Measurements from ENCODE around the gene CORIN.

Gene CORIN

DNA sequence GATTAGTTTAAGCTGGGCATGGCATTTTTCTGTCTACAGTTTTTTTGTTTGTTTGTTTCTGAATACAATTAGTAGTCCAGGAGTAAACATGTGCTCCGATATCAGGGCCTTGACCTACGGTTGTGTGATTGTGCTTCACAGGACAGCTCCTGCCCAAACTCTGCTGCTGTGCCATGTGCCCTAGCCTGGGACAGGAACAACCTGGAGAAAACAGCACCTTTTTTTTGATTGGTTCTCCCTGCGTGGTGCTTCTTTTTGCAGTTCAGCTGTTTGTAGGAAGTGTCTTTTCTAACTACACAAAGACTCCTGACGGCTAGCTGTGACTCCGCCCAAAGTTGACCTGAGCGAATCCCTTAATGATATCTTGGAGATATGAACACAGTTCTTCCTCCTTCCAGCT lies 194.0 kb downstream of the CORIN start:
- DNase-seq (ENCODE audit: low spot score) = no peak

GRCh38 chr4:47642985-47643760 lies 194.7 kb downstream of the CORIN start:
- no peak for DNase-seq (ENCODE audit: low spot score)

GRCh38 chr4:47642191-47642830 lies 195.6 kb downstream of the CORIN start:
- DNase-seq (ENCODE audit: low spot score) = no peak

GRCh38 chr4:47641755-47642154 lies 196.1 kb downstream of the CORIN start:
- peak; percentile 50 for DNase-seq (ENCODE audit: low spot score)

- DNase-seq (ENCODE audit: low spot score) = no peak
Measured at GRCh38 chr4:47640911-47641310, 197.0 kb downstream of the CORIN start.

DNA sequence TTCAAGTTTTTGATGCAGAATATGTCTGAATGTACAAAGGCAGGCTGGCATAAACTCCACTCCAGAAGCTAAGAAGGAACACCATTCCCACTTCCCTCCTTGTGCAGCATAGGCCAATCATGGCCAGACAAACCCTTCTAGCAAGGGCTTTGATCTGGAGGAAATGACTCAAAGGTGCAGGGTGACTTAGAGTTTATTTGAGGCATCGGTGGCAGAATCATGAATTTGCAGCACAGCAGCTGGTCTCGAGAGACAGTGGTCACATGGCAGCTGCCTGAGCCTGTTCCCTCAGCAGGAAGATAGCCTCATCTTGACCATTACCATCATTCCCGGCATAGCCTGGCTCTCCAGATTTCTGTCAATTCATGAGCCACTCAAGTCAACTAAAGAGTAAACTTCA lies 198.3 kb downstream of the CORIN start:
- no peak for DNase-seq (ENCODE audit: low spot score)

DNA sequence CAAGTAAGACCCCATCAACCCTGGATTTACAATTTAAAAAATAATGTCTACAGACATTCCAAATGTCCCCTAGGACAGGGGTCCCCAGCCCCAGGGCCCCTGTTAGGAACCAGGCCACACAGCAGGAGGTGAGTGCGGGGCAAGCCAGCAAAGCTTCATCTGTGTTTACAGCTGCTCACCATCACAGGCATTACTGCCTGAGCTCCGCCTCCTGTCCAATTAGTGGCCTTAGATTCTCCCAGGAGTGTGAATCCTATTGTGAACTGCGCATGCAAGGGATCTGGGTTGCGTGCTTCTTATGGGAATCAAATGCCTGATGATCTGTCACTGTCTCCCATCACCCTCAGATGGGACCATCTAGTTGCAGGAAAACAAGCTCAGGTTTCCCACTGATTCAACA lies 206.7 kb downstream of the CORIN start:
- peak; percentile 74 for DNase-seq (ENCODE audit: low spot score)

DNA sequence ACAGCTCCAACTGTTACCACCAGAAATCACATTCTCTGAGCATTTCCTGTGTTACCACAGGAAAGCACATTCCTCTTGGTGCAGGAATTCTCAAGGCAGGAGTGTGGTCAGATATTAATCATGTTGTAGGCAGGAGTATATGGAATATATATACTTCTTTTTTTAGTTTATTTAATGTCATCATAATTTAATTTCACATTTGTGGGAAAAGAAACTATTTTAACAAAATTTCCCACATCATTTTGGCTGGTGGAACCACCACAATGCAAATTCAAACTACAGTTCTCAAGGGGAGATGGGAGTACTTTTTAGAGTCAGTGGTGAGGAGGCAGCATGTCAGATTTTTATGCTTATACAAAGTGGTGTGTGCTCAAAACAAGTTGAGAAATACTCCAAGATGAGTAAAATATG lies 213.8 kb downstream of the CORIN start:
- no peak for DNase-seq (ENCODE audit: low spot score)

DNA sequence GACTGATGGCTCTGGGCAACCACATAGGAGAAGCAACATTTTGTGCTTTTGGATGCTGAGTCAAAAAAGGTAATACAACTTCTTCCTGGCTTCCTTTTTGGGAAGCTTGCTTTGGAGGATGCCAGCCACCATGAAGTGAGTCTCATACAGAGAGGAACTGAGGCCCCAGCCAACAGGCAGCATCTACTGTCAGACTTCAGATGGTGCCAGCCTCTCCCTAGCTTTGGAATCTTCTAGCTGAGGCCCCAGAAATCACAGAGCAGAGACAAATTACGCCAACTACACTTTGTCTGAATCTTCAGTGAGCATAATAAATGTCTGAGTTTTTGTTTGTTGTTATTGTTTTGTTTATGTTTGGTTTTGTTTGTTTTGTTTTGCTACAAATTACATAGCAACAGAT lies 216.7 kb downstream of the CORIN start:
- no peak for DNase-seq (ENCODE audit: low spot score)

- no peak for DNase-seq (ENCODE audit: low spot score)
Measured at GRCh38 chr4:47619691-47620090, 218.2 kb downstream of the CORIN start.

GRCh38 chr4:47617607-47618006 lies 220.3 kb downstream of the CORIN start:
- DNase-seq (ENCODE audit: low spot score) = no peak

DNA sequence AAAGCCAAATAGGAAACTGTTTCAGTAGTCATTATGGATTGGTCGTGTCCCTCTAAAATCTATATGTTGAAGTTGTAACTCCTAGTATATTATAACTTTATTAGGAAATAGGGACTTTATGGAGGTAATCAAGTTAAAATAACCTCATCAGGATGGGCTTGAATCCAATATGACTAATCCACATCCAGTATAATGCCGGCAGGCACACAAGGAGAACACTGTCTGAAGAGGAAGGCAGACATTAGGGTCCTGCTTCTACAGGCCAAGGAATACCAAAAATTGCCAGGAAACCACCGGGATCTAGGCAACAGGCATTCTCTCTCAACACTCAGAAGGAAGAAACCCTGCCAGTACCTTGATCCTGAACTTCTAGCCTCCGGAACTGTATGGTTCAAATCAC lies 222.5 kb downstream of the CORIN start:
- DNase-seq (ENCODE audit: low spot score) = no peak

GRCh38 chr4:47612116-47613023 lies 225.5 kb downstream of the CORIN start:
- DNase-seq (ENCODE audit: low spot score) = no peak

GRCh38 chr4:47606482-47606881 lies 231.4 kb downstream of the CORIN start:
- no peak for DNase-seq (ENCODE audit: low spot score)

DNA sequence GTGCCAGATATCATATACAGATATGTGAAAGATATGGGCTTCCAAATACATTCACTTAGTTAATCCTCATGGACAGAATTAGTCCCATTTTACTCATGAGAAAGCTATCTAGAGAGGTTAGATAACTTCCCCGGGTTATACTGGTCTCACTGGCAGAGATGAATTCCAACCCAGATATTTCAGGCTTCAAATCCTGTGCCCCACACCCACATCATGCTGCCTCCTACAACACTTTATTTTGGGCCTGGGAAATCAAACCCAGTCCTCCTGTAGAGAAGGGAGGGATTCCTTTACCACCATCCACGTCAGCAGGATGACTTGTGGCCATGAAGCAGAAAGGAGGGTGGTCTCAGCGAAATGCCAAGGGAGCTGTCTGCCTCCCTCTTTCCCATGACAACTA lies 239.0 kb downstream of the CORIN start:
- DNase-seq (ENCODE audit: low spot score) = no peak

GRCh38 chr4:47598320-47598719 lies 239.5 kb downstream of the CORIN start:
- DNase-seq (ENCODE audit: low spot score) = no peak

- no peak for DNase-seq (ENCODE audit: low spot score)
Measured at GRCh38 chr4:47597696-47598095, 240.2 kb downstream of the CORIN start.

DNA sequence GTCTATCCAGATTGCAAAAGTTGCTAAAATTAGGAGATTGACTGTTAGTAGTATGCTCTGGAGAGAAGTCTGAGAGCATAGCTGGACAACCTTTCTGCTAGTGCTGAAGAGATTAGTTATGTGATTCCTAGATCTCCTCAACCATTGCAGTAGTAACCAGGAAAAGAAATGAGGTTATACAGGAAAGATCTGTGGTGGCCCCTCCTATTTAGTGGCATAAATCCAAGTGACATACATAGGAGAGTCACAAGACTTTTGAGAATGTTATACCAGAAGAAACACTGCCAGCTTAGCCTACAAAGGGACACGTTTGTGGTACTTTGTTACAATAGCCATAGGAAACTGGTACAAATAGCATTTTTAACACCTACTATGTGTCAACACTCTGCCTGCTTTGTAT lies 247.5 kb downstream of the CORIN start:
- DNase-seq (ENCODE audit: low spot score) = no peak

DNA sequence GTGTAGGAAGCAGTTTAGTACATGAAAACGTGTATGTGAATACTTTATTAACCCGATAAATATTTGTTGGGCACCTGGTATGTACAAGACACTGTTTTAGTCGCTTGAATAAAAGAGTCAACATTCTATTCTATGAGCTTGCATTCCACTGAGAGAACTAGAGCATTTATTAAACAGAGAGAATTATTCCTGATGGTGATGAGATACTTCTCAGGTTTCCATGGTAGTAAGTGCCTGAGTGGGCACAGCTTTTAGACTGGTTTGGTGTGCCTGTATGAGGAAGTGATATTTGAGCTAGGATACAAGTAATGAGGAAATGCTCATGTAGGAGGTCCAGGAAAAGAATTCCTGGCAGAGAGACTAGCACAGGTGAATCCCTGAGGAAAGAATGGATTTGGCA lies 258.6 kb downstream of the CORIN start:
- no peak for DNase-seq (ENCODE audit: low spot score)

- no peak for DNase-seq (ENCODE audit: low spot score)
Measured at GRCh38 chr4:47577779-47578553, 259.9 kb downstream of the CORIN start.

DNA sequence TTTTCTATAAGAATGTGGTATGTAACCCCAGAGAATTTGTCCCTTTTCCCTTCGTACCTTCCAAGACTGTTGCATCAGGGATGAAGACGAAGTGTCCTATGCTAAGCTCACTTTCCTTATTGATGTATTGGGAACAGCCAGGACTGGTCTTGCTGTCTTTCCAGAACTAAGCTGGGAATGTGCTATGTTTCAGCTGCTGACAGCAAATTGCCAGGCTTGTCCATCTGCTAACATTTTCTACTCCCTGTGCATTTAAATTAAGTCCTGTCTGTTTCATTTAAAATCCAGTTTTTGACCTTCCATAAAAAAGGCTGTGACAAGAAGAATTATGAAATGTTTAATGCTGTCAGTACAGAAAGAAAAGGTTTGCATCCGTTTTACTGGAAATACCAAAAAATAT lies 264.9 kb downstream of the CORIN start:
- no peak for DNase-seq (ENCODE audit: low spot score)

- no peak for DNase-seq (ENCODE audit: low spot score)
Measured at GRCh38 chr4:47570816-47571215, 267.1 kb downstream of the CORIN start.

Data from SK-N-DZ (cell line).